HG02623 (cell line): ENCODE measurements around the gene MOCS3.

Source experiments
- ATAC-seq: cut with Tn5 transposase; IDR thresholded peaks from one replicate; pipeline ENCODE4 v1.9.1; 2021; ENCODE audit warnings: moderate library complexity; ENCODE audit not compliant: unreplicated experiment

The MOCS3 gene

GRCh38 chr20:50958615-50959542 is at the start of gene MOCS3:
TSS of gene MOCS3 (plus strand) at chr20:50958818. CDS start at chr20:50958843, 25 bp downstream.
- ATAC-seq = peak; percentile 69

GRCh38 chr20:50909413-50909812 is 49.2 kb upstream of the MOCS3 start:
- ATAC-seq = no peak

- no peak for ATAC-seq
These were observed 47.6 kb upstream of the MOCS3 start for GRCh38 chr20:50911030-50911429.

GRCh38 chr20:50911716-50912115 is 46.9 kb upstream of the MOCS3 start:
- ATAC-seq = no peak

- ATAC-seq = no peak
These were observed 44.8 kb upstream of the MOCS3 start for GRCh38 chr20:50913690-50914375.

GRCh38 chr20:50915424-50915823 is 43.2 kb upstream of the MOCS3 start:
- no peak for ATAC-seq

GRCh38 chr20:50916257-50916656 is 42.4 kb upstream of the MOCS3 start:
- no peak for ATAC-seq

GRCh38 chr20:50916934-50917333 is 41.7 kb upstream of the MOCS3 start:
- ATAC-seq = no peak

- no peak for ATAC-seq
These were observed 40.2 kb upstream of the MOCS3 start for GRCh38 chr20:50918403-50918802.

- no peak for ATAC-seq
These were observed 39.1 kb upstream of the MOCS3 start for GRCh38 chr20:50919567-50919966.

GRCh38 chr20:50920997-50921396 is 37.6 kb upstream of the MOCS3 start:
- no peak for ATAC-seq

- ATAC-seq = no peak
These were observed 36.7 kb upstream of the MOCS3 start for GRCh38 chr20:50921803-50922501.

GRCh38 chr20:50924261-50924920 is 34.2 kb upstream of the MOCS3 start:
- no peak for ATAC-seq

GRCh38 chr20:50926530-50926929 is 32.1 kb upstream of the MOCS3 start:
- no peak for ATAC-seq

- ATAC-seq = no peak
These were observed 30.1 kb upstream of the MOCS3 start for GRCh38 chr20:50928469-50928868.

- peak; percentile 43 for ATAC-seq
These were observed 29.1 kb upstream of the MOCS3 start for GRCh38 chr20:50929299-50930138.

- ATAC-seq = peak; percentile 1
These were observed 28.3 kb upstream of the MOCS3 start for GRCh38 chr20:50930139-50930975.

- peak; percentile 19 for ATAC-seq
These were observed 27.7 kb upstream of the MOCS3 start for GRCh38 chr20:50930976-50931305.

GRCh38 chr20:50931306-50932015 is 27.2 kb upstream of the MOCS3 start, which contains the start of gene ADNP:
TSS of gene ADNP (minus strand) at chr20:50931437. CDS start at chr20:50903996, 27,441 bp downstream.
- peak; percentile 53 for ATAC-seq
